GM18499 (cell line): ENCODE measurements around the gene CDKL4.
"Not testable (repeated sequence)": the region's sequence is repeated elsewhere in the genome, so short reads cannot be mapped to it uniquely, and the experiment has no call there.

Experiments
- ATAC-seq: cut with Tn5 transposase; IDR thresholded peaks from one replicate; pipeline ENCODE4 v1.9.1; 2021; ENCODE audit warnings: moderate number of reproducible peaks; ENCODE audit not compliant: insufficient read depth, unreplicated experiment

CDKL4 gene

GRCh38 chr2:39243469-39244123 is at the start of gene CDKL4:
Gene CDKL4, minus strand, starts transcription at chr2:39243970.
- no peak for ATAC-seq

GRCh38 chr2:39290433-39290832 is 46.7 kb upstream of the CDKL4 start:
- ATAC-seq, result no peak

- ATAC-seq, result no peak
Measured at GRCh38 chr2:39289609-39290008, 45.8 kb upstream of the CDKL4 start.

- no peak for ATAC-seq
Measured at GRCh38 chr2:39283561-39283960, 39.8 kb upstream of the CDKL4 start.

- no peak for ATAC-seq
Measured at GRCh38 chr2:39281391-39281790, 37.6 kb upstream of the CDKL4 start.

- no peak for ATAC-seq
Measured at GRCh38 chr2:39275016-39275415, 31.2 kb upstream of the CDKL4 start.

- no peak for ATAC-seq
Measured at GRCh38 chr2:39269941-39270340, 26.2 kb upstream of the CDKL4 start.

GRCh38 chr2:39266916-39267434 is 23.2 kb upstream of the CDKL4 start:
- no peak for ATAC-seq

GRCh38 chr2:39266139-39266805 is 22.5 kb upstream of the CDKL4 start:
- ATAC-seq, result peak; percentile 49

GRCh38 chr2:39265315-39265714 is 21.5 kb upstream of the CDKL4 start:
- no peak for ATAC-seq

GRCh38 chr2:39264733-39265132 is 21.0 kb upstream of the CDKL4 start:
- ATAC-seq, result peak; percentile 57

- ATAC-seq, result no peak
Measured at GRCh38 chr2:39260087-39260486, 16.3 kb upstream of the CDKL4 start.

- ATAC-seq, result no peak
Measured at GRCh38 chr2:39256040-39256439, 12.3 kb upstream of the CDKL4 start.

- no peak for ATAC-seq
Measured at GRCh38 chr2:39252888-39253518, 9.2 kb upstream of the CDKL4 start.

- ATAC-seq, result no peak
Measured at GRCh38 chr2:39247512-39248043, 3.8 kb upstream of the CDKL4 start.

GRCh38 chr2:39246382-39246980 is 2.7 kb upstream of the CDKL4 start:
- no peak for ATAC-seq

- not testable (repeated sequence) for ATAC-seq
Measured at GRCh38 chr2:39244963-39245625, 1.3 kb upstream of the CDKL4 start.

GRCh38 chr2:39244241-39244862 is 582 bp upstream of the CDKL4 start:
- ATAC-seq, result not testable (repeated sequence)

GRCh38 chr2:39241588-39241987 is 2.2 kb downstream of the CDKL4 start:
- ATAC-seq, result no peak

GRCh38 chr2:39240758-39241157 is 3.0 kb downstream of the CDKL4 start:
- no peak for ATAC-seq
